Measurements from ENCODE around the gene WBP2NL.
A peak's percentile ranks its signal among the peaks of the same experiment; 100 is the strongest.

The WBP2NL gene

GRCh38 chr22:41979423-41980250 is 19.0 kb upstream of the WBP2NL start:
- no peak for DNase-seq

GRCh38 chr22:41982865-41983264 is 15.7 kb upstream of the WBP2NL start:
- DNase-seq: no peak

DNA sequence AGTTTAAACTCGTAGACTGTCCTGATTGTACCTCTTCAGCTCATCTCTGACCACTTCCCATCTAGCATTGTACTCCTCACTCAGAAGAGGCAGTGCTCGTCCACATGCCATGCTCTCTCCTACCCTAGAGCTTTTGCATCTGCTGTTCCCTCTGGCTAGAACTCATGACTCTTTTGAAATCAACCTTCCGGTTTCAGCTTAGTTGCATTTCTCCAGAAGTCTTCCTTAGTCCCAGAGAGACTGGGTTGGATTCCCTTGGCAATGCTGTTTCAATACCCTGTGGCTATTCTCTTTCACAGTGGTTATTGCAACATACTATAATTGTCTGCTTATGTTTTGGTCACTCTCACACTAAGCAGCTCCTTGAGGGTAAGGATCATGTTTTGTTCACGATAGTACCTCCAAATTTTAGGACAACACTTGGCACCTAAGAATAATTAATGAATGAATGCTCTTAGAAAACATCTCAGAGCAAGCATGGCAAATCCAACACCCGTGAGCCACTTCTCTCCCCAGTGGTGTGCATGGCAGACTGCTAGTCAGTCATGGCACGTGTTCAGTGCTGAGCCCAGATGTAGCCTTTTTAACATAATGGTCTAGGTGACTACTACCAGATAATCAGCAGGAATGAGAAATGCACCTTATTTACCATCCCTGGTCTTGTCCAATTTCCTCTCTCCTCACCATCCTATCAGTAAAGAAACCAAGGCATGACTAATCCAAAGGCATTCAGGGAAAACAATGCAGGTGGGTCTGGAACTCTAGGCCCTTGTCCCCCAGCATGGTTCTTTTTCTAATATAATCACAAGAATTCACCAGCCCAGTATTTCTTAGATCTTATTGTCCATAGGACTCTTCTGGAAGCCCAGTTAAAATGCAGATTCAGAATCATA is 14.8 kb upstream of the WBP2NL start:
- DNase-seq: no peak

GRCh38 chr22:41987276-41987675 is 11.3 kb upstream of the WBP2NL start:
- DNase-seq: no peak

- DNase-seq: no peak
Observed at GRCh38 chr22:41989246-41989645, 9.3 kb upstream of the WBP2NL start.

GRCh38 chr22:41991111-41991510 is 7.5 kb upstream of the WBP2NL start:
- no peak for DNase-seq

DNA sequence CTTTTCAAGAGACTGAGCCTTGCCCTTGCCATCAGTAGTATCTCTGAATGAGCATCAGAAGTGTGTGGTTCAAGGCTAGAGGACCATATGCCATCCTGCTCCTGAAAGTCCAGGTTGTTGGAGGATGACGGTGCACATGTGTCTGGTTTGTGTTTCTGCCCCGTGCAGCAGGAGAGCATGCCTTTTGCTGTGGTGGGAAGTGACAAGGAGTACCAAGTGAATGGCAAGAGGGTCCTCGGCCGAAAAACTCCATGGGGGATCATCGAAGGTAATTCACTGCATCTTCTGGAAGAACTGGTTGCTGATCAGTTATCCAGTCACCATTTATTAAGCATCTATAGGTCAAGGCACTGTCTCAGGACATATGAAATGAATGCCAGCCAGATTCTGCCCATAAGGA is 6.1 kb upstream of the WBP2NL start:
- DNase-seq: no peak

DNA sequence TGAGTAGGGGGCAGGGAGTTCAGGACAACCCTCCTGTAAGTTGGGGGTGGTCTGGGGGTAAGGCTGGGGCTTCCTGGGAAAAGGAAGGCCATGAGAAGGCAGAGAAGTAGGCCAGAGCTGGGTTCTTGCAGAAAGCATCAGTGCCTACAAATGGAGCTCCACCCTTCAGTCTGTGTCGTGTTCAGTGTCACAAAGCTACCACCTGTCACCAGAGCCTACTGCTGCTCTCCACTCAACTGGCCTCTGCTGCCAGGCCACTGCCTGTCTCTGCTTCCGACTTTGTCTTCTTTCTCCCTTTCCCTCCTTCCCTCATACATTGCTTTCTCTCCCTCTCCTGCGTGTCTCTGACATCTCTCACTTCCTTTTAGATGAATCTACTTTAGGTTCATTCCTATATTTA is 3.4 kb upstream of the WBP2NL start:
- no peak for DNase-seq

DNA sequence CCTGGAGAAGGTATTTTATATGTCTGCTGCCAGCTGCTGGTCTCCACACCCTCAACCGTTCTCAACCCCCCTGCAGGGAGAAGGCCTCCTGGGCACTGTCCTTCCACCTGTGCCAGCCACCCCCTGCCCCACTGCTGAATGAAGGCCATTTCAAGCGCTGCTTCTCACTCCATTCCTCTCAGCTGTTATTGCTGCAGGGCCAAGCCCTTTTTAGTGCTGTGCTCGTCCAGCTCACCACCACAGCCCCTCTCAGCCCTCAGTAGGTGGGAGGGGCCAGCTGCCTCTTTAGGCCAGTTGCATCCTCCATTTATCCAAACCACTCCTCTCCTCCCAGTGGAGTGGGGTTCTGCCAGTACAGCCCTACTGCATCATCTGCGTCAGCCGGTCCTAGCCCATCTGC is 1.8 kb upstream of the WBP2NL start:
- no peak for DNase-seq

DNA sequence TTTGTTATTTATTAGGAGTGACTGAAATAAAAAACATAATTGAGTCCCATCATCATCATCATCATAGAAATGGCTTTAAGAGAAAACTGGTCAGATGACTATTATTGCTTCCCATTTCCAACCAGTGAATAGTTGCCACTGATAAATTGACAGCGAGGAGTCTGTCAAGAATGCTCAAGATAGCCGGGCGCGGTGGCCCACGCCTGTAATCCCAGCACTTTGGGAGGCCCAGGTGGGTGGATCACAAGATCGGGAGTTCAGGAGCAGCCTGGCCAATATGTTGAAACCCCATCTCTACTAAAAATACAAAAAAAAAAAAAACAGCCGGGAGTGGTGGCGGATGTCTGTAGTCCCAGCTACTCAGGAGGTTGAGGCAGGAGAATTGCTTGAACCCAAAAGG is 1.9 kb downstream of the WBP2NL start:
- no peak for DNase-seq

- DNase-seq: no peak
Observed at GRCh38 chr22:42001121-42001520, 2.5 kb downstream of the WBP2NL start.

- no peak for DNase-seq
Observed at GRCh38 chr22:42001706-42002105, 3.1 kb downstream of the WBP2NL start.

GRCh38 chr22:42007922-42008321 is 9.3 kb downstream of the WBP2NL start:
- no peak for DNase-seq

DNA sequence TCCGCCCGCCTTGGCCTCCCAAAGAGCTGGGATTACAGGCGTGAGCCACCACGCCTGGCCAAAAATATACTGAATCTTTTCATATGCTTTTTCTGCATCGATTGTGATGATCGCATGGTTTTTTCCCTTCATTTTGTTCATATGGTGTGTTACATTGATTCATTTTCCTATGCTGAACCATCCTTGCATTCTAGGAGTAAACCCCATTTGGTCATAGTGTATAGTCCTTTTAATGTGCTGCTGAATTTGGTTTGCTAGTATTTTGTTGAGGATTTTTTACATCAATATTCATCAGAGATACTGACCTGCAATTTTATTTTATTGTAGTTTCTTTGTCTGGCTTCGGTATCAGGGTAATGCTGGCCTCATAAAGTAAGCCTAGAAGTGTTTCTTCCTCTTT is 12.2 kb downstream of the WBP2NL start:
- no peak for DNase-seq

DNA sequence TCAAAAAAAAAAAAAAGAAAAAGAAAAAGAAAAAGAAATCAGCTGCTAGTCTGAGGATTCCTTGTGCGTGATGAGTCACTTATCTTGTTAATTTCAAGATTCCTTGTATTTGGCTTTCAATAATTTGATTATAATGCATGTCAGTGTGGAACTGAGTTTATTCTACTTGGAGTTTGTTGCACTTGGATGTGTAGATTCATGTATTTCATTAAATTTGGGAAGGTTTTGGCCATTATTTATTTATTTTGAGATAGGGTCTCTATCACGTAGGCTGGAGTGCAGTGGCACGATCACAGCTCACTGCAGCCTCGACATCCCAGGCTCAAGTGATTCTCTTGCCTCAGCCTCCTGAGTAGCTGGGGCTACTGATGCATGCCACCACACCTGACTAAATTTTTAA is 14.8 kb downstream of the WBP2NL start:
- no peak for DNase-seq

DNA sequence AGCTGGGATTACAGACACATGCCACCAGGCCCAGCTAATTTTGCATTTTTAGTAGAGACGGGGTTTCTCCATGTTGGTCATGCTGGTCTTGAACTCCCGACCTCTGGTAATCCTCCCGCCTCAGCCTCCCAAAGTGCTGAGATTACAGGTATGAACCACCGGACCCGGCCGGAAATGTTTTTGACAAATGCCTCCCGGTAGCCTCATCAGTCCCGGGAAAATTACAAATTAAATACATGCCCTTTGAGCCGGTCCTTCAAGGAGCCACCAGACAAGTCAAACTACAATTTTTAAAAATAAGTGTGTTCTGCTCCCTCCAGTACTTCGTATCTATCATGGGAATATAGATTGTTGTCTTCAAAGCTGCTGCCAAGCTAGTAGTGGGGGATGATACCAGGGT is 17.5 kb downstream of the WBP2NL start:
- no peak for DNase-seq

DNA sequence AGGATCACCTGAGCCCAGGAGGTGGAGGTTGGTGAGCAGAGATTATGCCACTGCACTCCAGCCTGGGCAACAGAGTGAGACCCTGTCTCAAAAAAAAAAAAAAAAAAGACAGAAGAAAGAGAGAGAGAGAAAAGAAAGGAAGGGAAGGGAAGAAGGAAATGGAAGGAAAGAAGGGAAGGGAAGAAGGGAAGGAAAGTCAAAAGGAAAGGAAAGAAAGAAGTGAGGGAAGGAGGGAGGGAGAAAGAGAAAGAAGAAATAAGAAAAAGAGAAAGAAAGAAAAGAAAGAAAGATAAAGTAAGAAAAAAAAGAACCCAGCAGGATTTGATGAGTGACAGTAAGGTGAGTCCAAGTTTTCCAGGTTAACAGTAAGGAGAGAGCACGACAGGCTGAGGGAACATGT is 19.6 kb downstream of the WBP2NL start:
- no peak for DNase-seq

GRCh38 chr22:42021571-42021970 is 23.0 kb downstream of the WBP2NL start:
- DNase-seq: no peak

- DNase-seq: peak; percentile 10
Observed at GRCh38 chr22:42022162-42022847, 23.7 kb downstream of the WBP2NL start.

DNA sequence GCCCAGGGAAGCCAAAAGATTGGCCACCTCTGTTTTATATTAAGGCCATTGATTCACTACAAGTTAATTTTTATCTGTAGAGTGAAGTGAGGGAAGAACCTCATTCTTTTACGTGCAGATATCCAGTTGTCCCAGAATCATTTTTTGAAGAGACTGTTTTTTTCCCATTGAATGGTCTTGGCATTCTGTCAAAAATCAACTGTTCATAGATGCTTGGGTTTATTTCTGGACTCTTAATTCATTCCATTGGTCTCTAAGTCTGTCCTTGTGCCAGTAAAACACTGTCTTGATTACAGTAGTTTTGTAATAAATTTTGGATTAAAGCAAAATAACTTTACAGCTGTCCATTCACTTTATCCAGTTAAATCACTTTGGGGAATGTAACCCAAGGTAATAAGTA is 26.8 kb downstream of the WBP2NL start:
- DNase-seq: no peak

DNA sequence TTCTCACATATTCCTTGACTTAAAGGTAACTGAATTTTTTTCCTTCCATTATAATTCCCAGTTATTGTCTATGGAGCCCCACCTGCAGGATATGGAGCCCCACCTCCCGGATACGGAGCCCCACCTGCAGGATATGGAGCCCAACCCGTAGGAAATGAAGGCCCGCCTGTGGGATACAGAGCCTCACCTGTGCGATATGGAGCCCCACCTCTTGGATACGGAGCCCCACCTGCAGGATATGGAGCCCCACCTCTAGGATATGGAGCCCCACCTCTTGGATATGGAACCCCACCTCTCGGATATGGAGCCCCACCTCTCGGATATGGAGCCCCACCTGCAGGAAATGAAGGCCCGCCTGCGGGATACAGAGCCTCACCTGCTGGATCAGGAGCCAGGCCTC is 28.1 kb downstream of the WBP2NL start:
- DNase-seq: no peak

- DNase-seq: no peak
Observed at GRCh38 chr22:42033263-42034181, 34.9 kb downstream of the WBP2NL start.
